Neural cell (in vitro differentiated cells): ENCODE data around the gene KRTAP5-8.
"Not testable (repeated sequence)": the region's sequence is repeated elsewhere in the genome, so short reads cannot be mapped to it uniquely, and the experiment has no call there.

Experiments used
- CTCF ChIP-seq: fragments of 450-650 bp; IDR thresholded peaks from 2 replicates; pipeline ENCODE4 v1.5.1; 2014; ENCODE audit warnings: antibody characterized with exemption, mild to moderate bottlenecking, moderate library complexity; ENCODE audit not compliant: poor library complexity, severe bottlenecking
- EP300 ChIP-seq: fragments of 450-650 bp; conservative IDR thresholded peaks from 2 replicates; pipeline ENCODE4 v1.6.1; 2014; ENCODE audit warnings: antibody characterized with exemption, mild to moderate bottlenecking, moderate library complexity; ENCODE audit not compliant: poor library complexity, severe bottlenecking
- EZH2 ChIP-seq: fragments of 200-600, 300-800 bp; shearing (Covaris generic), sonication (generic); IDR thresholded peaks from 2 replicates; pipeline ENCODE4 v1.6.1; 2014; ENCODE audit warnings: antibody characterized with exemption, low read length, borderline replicate concordance, mild to moderate bottlenecking; ENCODE audit not compliant: insufficient read depth, poor library complexity, severe bottlenecking
- MXI1 ChIP-seq: fragments of 450-650 bp; conservative IDR thresholded peaks from 2 replicates; pipeline ENCODE4 v1.6.1; 2014; ENCODE audit warnings: antibody characterized with exemption, mild to moderate bottlenecking; ENCODE audit not compliant: poor library complexity, severe bottlenecking
- POLR2AphosphoS5 ChIP-seq: IDR thresholded peaks from 2 replicates; pipeline ENCODE4 v1.6.1; 2012
- REST ChIP-seq: IDR thresholded peaks from 2 replicates; pipeline ENCODE4 v1.6.1; 2012; ENCODE audit warnings: borderline replicate concordance

- not testable (repeated sequence) for TF ChIP-seq CTCF, MXI1, POLR2AphosphoS5, EP300, REST, EZH2
These were observed 10.8 kb upstream of the KRTAP5-8 start, which contains the start of gene KRTAP5-7 for GRCh38 chr11:71526796-71527575.
